Tibial artery (tissue), 4 donors: ENCODE measurements around the gene ASB2.

ENCODE experiments used
- DNase-seq, 2 donors: peaks; one replicate each; pipeline ENCODE4 v3.0.0-alpha.2; 2019
- H3K27ac ChIP-seq, 2 donors: fragments of 200-600 bp; sonication (generic) in 1 of 2; 1 replicate in 1 of 2; 2 replicates in 1 of 2; pipeline ENCODE4 v1.5.1; 2018 to 2019; ENCODE audit warnings: mild to moderate bottlenecking in 1 of 2
- H3K27me3 ChIP-seq, 2 donors: fragments of 200-600 bp; sonication (generic) in 1 of 2; one replicate each; pipeline versions ENCODE4 v1.5.1 to v1.6.0; 2016 to 2019
- H3K36me3 ChIP-seq, 3 donors: fragments of 200-600 bp; sonication (generic) in 2 of 3; one replicate each; pipeline ENCODE4 v1.5.1; 2016 to 2019; ENCODE audit warnings: mild to moderate bottlenecking in 2 of 3
- H3K4me1 ChIP-seq, 4 donors: fragments of 200-600 bp; sonication (generic) in 2 of 4; 1 replicate in 3 of 4; 2 replicates in 1 of 4; pipeline ENCODE4 v1.5.1; 2016 to 2019
- H3K4me3 ChIP-seq, 2 donors: fragments of 200-600 bp; sonication (generic) in 1 of 2; 1 replicate in 1 of 2; 2 replicates in 1 of 2; pipeline ENCODE4 v1.5.1; 2018 to 2019; ENCODE audit warnings: mild to moderate bottlenecking in 2 of 2
- H3K9me3 ChIP-seq, 3 donors: fragments of 200-600 bp; sonication (generic) in 1 of 3; one replicate each; pipeline ENCODE4 v1.5.1; 2016 to 2019
- CTCF ChIP-seq, 2 experiments: fragments of 200-600 bp in 1 of 2; fragments of 450-650 bp in 1 of 2; IDR thresholded peaks; one replicate each; pipeline ENCODE4 v1.5.1; 2017 to 2019; ENCODE audit warnings: antibody characterized with exemption in 2 of 2, mild to moderate bottlenecking in 1 of 2, moderate library complexity in 1 of 2
- intact Hi-C: fragments of 100-400 bp; cut with DNase I; formaldehyde crosslinking; loops from one replicate; pipeline ENCODE4 v1.15.0; 2023; ENCODE audit warnings: low total_unique reads

Gene ASB2

GRCh38 chr14:93884950-93885349, 91.4 kb downstream of the ASB2 start:
- intact Hi-C loops = no loop called here
- peaks cover 0 to 15% (median 9%) of the 10 kb centered on the region in 4 donors for H3K4me1 ChIP-seq
- no peak for DNase-seq

More at GRCh38 chr14:93884950-93885349, 91.4 kb downstream of the ASB2 start:
- Histone ChIP-seq H3K27ac (no peak overlapping the region), H3K4me3 (no peak overlapping the region), H3K9me3 (no peaks in the 10 kb centered on the region), H3K36me3 (no peaks in the 10 kb centered on the region), H3K27me3 (no peaks in the 10 kb centered on the region)
- no peak for TF ChIP-seq CTCF (IDR thresholded peaks at IDR 0.05)
